ENCODE data around the gene FAM229A.

FAM229A gene

GRCh38 chr1:32327204-32327603 is 35.1 kb downstream of the FAM229A start:
- DNase-seq = no peak

GRCh38 chr1:32321712-32322291 is 40.5 kb downstream of the FAM229A start:
- no peak for DNase-seq

GRCh38 chr1:32318127-32318869 is 44.0 kb downstream of the FAM229A start:
- no peak for DNase-seq

- no peak for DNase-seq
Measured at GRCh38 chr1:32316903-32317277, 45.4 kb downstream of the FAM229A start.

- no peak for DNase-seq
Measured at GRCh38 chr1:32311709-32312393, 50.4 kb downstream of the FAM229A start.

Data from NCI-H2081 treated with DMSO at 0.1 percent for 48 hours (cell line).